H1 (cell line): Measurements from ENCODE around the gene DHX38. TPM values are rescaled to one million over a fixed set of nuclear protein-coding genes. Genes with fewer than 3 reads are reported as not detected.

Source experiments
- CTCF ChIA-PET: fragments of 300-600 bp; sonication (Branson Sonifier 250); formaldehyde crosslinking; loops from one replicate; lab custom pipeline; 2021; ENCODE audit not compliant: partially characterized antibody; lab: Charles Lee
- POLR2A ChIA-PET: fragments of 300-600 bp; sonication (Branson Sonifier 250); formaldehyde crosslinking; loops from one replicate; lab custom pipeline; 2021; ENCODE audit warnings: inconsistent platforms; ENCODE audit not compliant: partially characterized antibody; lab: Charles Lee
- DNase-seq, 2 experiments: peaks; one replicate each; pipeline versions ENCODE4 v3.0.0 to v3.0.0-alpha.2; 2010 to 2022; ENCODE audit warnings: low spot score in 2 of 2, low read depth in 1 of 2, mixed read lengths in 1 of 2
- FAIRE-seq: peaks from 2 replicates; lab custom pipeline; 2011; peaks lifted over from hg19 to GRCh38; lab: Jason Lieb, UNC
- H2AFZ ChIP-seq: 2 replicates; pipeline ENCODE4 v1.8.1; 2012; ENCODE audit warnings: low read length, inconsistent platforms
- H2AK5ac ChIP-seq: 2 replicates; pipeline ENCODE4 v1.6.1; 2013; ENCODE audit warnings: low read depth, low read length
- H2BK120ac ChIP-seq: replicated peaks from 2 replicates; pipeline ENCODE3; 2013; ENCODE audit warnings: low read depth, low read length, inconsistent platforms
- H2BK12ac ChIP-seq: 2 replicates; pipeline ENCODE4 v1.6.1; 2013; ENCODE audit warnings: low read depth, low read length
- H2BK15ac ChIP-seq: 2 replicates; pipeline ENCODE4 v1.6.1; 2013; ENCODE audit warnings: low read length
- H2BK20ac ChIP-seq: 2 replicates; pipeline ENCODE4 v1.6.1; 2013; ENCODE audit warnings: low read length
- H2BK5ac ChIP-seq: 2 replicates; pipeline ENCODE4 v1.6.1; 2013; ENCODE audit warnings: low read depth, low read length
- H3K14ac ChIP-seq: 2 replicates; pipeline ENCODE4 v1.6.1; 2013; ENCODE audit warnings: inconsistent platforms; ENCODE audit not compliant: insufficient read length
- H3K18ac ChIP-seq: 2 replicates; pipeline ENCODE4 v1.6.1; 2013; ENCODE audit warnings: low read length; ENCODE audit errors: extremely low read depth
- H3K23ac ChIP-seq: 2 replicates; pipeline ENCODE4 v1.6.1; 2013; ENCODE audit warnings: inconsistent platforms; ENCODE audit not compliant: insufficient read length
- H3K23me2 ChIP-seq: 2 replicates; pipeline ENCODE4 v1.6.1; 2013; ENCODE audit warnings: low read depth, low read length
- H3K27ac ChIP-seq: 2 replicates; pipeline ENCODE4 v1.6.1; 2011; ENCODE audit warnings: low read depth, low read length, inconsistent platforms
- H3K27me3 ChIP-seq, 4 experiments: replicated peaks in 1 of 4; 1 replicate in 1 of 4; 2 replicates in 3 of 4; pipeline versions ENCODE4 v1.6.1 to v1.8.1; 2011 to 2013; ENCODE audit warnings: low read length in 3 of 4, mild to moderate bottlenecking in 3 of 4, inconsistent platforms in 2 of 4, mixed read lengths in 2 of 4, moderate library complexity in 1 of 4; ENCODE audit not compliant: control insufficient read depth in 3 of 4, insufficient read depth in 3 of 4; ENCODE audit errors: extremely low read depth in 1 of 4
- H3K36me3 ChIP-seq, 4 experiments: 2 replicates each; pipeline versions ENCODE4 v1.6.1 to v1.8.1; 2011 to 2013; ENCODE audit warnings: mild to moderate bottlenecking in 4 of 4, low read length in 3 of 4, moderate library complexity in 2 of 4, control low read depth in 1 of 4, inconsistent platforms in 1 of 4; ENCODE audit not compliant: insufficient read depth in 4 of 4, control insufficient read depth in 2 of 4
- H3K4ac ChIP-seq: replicated peaks from 2 replicates; pipeline ENCODE3; 2013; ENCODE audit warnings: low read length, low read depth, mixed read lengths, inconsistent platforms; ENCODE audit not compliant: insufficient read length
- H3K4me1 ChIP-seq, 4 experiments: replicated peaks in 1 of 4; 1 replicate in 1 of 4; 2 replicates in 3 of 4; pipeline versions ENCODE4 v1.6.1 to v1.8.1; 2011 to 2013; ENCODE audit warnings: low read length in 3 of 4, inconsistent platforms in 2 of 4, mixed read lengths in 1 of 4; ENCODE audit not compliant: insufficient read depth in 4 of 4, control insufficient read depth in 3 of 4
- H3K4me2 ChIP-seq, 2 experiments: 2 replicates each; pipeline versions ENCODE4 v1.6.1 to v1.8.1; 2011 to 2013; ENCODE audit warnings: low read depth in 2 of 2, low read length in 2 of 2, control low read depth in 1 of 2, inconsistent platforms in 1 of 2, mild to moderate bottlenecking in 1 of 2; ENCODE audit not compliant: insufficient read depth in 1 of 2
- H3K4me3 ChIP-seq, 4 experiments: fragments of 200-600, 300-600 bp in 1 of 4; sonication (generic), shearing (Covaris generic), sonication (Bioruptor Twin) in 1 of 4; 2 replicates each; pipeline versions ENCODE4 v1.5.1 to v1.8.1; 2011 to 2016; ENCODE audit warnings: low read length in 4 of 4, low read depth in 3 of 4, control low read depth in 2 of 4, inconsistent platforms in 2 of 4, mild to moderate bottlenecking in 2 of 4, mixed read lengths in 1 of 4, moderate library complexity in 1 of 4; ENCODE audit not compliant: insufficient read depth in 2 of 4; ENCODE audit errors: extremely low read depth in 1 of 4
- H3K56ac ChIP-seq: replicated peaks from 2 replicates; pipeline ENCODE3; 2013; ENCODE audit warnings: low read depth, mild to moderate bottlenecking, mixed read lengths, low read length, inconsistent platforms; ENCODE audit not compliant: insufficient read length
- H3K79me1 ChIP-seq: 2 replicates; pipeline ENCODE4 v1.6.1; 2013; ENCODE audit warnings: low read depth, low read length, control low read depth
- H3K79me2 ChIP-seq, 2 experiments: 2 replicates each; pipeline versions ENCODE4 v1.6.1 to v1.8.1; 2012 to 2013; ENCODE audit warnings: low read length in 2 of 2, mild to moderate bottlenecking in 2 of 2, inconsistent platforms in 1 of 2; ENCODE audit not compliant: insufficient read depth in 2 of 2, control insufficient read depth in 1 of 2
- H3K9ac ChIP-seq, 4 experiments: replicated peaks in 1 of 4; 1 replicate in 1 of 4; 2 replicates in 3 of 4; pipeline versions ENCODE4 v1.6.1 to v1.8.1; 2011 to 2013; ENCODE audit warnings: low read depth in 3 of 4, low read length in 3 of 4, control low read depth in 2 of 4, mild to moderate bottlenecking in 2 of 4, moderate library complexity in 2 of 4, inconsistent platforms in 1 of 4; ENCODE audit errors: extremely low read depth in 1 of 4
- H3K9me3 ChIP-seq, 2 experiments: 2 replicates each; pipeline versions ENCODE4 v1.6.1 to v1.8.1; 2012 to 2013; ENCODE audit warnings: mild to moderate bottlenecking in 2 of 2, moderate library complexity in 2 of 2, control low read depth in 1 of 2, inconsistent platforms in 1 of 2, low read depth in 1 of 2, low read length in 1 of 2, mixed read lengths in 1 of 2; ENCODE audit not compliant: insufficient read depth in 2 of 2
- H4K20me1 ChIP-seq, 2 experiments: replicated peaks in 1 of 2; 2 replicates each; pipeline versions ENCODE3 to v1.8.1; 2011 to 2013; ENCODE audit warnings: inconsistent platforms in 2 of 2, low read length in 2 of 2, mild to moderate bottlenecking in 1 of 2; ENCODE audit not compliant: insufficient read depth in 2 of 2, control insufficient read depth in 1 of 2
- H4K5ac ChIP-seq: 2 replicates; pipeline ENCODE4 v1.6.1; 2013; ENCODE audit warnings: low read length, low read depth, mixed read lengths, inconsistent platforms; ENCODE audit not compliant: insufficient read length
- H4K8ac ChIP-seq: 2 replicates; pipeline ENCODE4 v1.8.0; 2013; ENCODE audit warnings: mild to moderate bottlenecking, moderate library complexity, low read length, inconsistent platforms; ENCODE audit not compliant: insufficient read depth; ENCODE audit errors: extremely low read depth
- H4K91ac ChIP-seq: replicated peaks from 2 replicates; pipeline ENCODE3; 2013; ENCODE audit warnings: low read length, mixed read lengths, inconsistent platforms; ENCODE audit not compliant: insufficient read length
- CBX8 ChIP-seq: fragments of 300-800, 300-1000 bp; sonication (generic); IDR thresholded peaks from 2 replicates; pipeline ENCODE4 v1.7.1; 2016; ENCODE audit warnings: low read depth, low read length, borderline replicate concordance
- JUND ChIP-seq: IDR thresholded peaks from 2 replicates; pipeline ENCODE4 v1.6.1; 2011; ENCODE audit warnings: mild to moderate bottlenecking, improper control_type of control experiment, low read length
- KDM5A ChIP-seq: fragments of 200-600 bp; IDR thresholded peaks from 2 replicates; pipeline ENCODE4 v1.7.1; 2012; ENCODE audit warnings: mild to moderate bottlenecking, low read length, inconsistent platforms, mixed read lengths
- NRF1 ChIP-seq: IDR thresholded peaks from 2 replicates; pipeline ENCODE4 v1.6.1; 2011; ENCODE audit warnings: mild to moderate bottlenecking, low read depth, low read length, improper control_type of control experiment
- POLR2AphosphoS5 ChIP-seq: IDR thresholded peaks from 2 replicates; pipeline ENCODE4 v1.6.1; 2011; ENCODE audit warnings: low read depth, low read length
- SP2 ChIP-seq: IDR thresholded peaks from 2 replicates; pipeline ENCODE4 v1.6.1; 2012; ENCODE audit warnings: mild to moderate bottlenecking, low read length, inconsistent platforms
- SUZ12 ChIP-seq: fragments of 200-600 bp; sonication (generic); IDR thresholded peaks from 2 replicates; pipeline ENCODE4 v1.6.1; 2012; ENCODE audit warnings: mild to moderate bottlenecking, inconsistent platforms, low read length, moderate library complexity, mixed read lengths
- ZNF274 ChIP-seq: IDR thresholded peaks from 2 replicates; pipeline ENCODE4 v1.7.0; 2012; ENCODE audit warnings: low read length, borderline replicate concordance; ENCODE audit errors: extremely low read depth
- WGBS, 2 experiments: shearing (Covaris generic) in 1 of 2; methylation state at CpG; one replicate each; pipeline versions ENCODE4 v1.1.6 to v1.1.7; 2013 to 2015; ENCODE audit warnings: low lambda C conversion rate in 2 of 2, mixed read lengths in 2 of 2, inconsistent platforms in 1 of 2, low coverage in 1 of 2, missing lambda C conversion rate in 1 of 2; ENCODE audit not compliant: insufficient replicate concordance in 2 of 2, insufficient coverage in 1 of 2, insufficient read length in 1 of 2; ENCODE audit errors: extremely low coverage in 1 of 2, missing lambda C conversion rate in 1 of 2; 5-methylcytosine and 5-hydroxymethylcytosine counted together
- polyA plus RNA-seq, 7 experiments: library from polyadenylated mRNA; depleted of rRNA in 3 of 7; stranded (reverse) in 5 of 7; unstranded in 2 of 7; fragments of >200 nt in 5 of 7; fragments of 200-250 nt in 2 of 7; gene quantifications; 1 replicate in 5 of 7; 2 replicates in 1 of 7; 4 replicates in 1 of 7; pipeline versions ENCODE4 v1.2.1 to v1.2.3, GENCODE V29; 2011 to 2013; ENCODE audit warnings: missing spikeins in 2 of 7, mixed read lengths in 2 of 7
- total RNA-seq: library from RNA; stranded (reverse); fragmentation: NEBNext Ultra II Directional; extraction: Animal tissue kit (Norgen Biotek cat#: 25700); gene quantifications from 2 replicates; pipeline ENCODE4 v1.2.1, GENCODE V29; 2021

DHX38 gene
- total and polyA plus RNA-seq, 2 of the 8 experiments (the other 6 are each of a cell fraction or from before 2014, with no cell fraction given) = 27.3 to 53.5 TPM

GRCh38 chr16:72110662-72111615, 17.3 kb downstream of the DHX38 start:
- Histone ChIP-seq H2AK5ac (no peak overlapping the region), H3K23ac (no peak overlapping the region), H3K36me3 (peaks cover 21 to 54% (median 45%) of the 10 kb centered on the region in 4 experiments), H3K18ac (no peak overlapping the region), H3K4me1 (no peaks in the 10 kb centered on the region), H3K79me2 (no peaks in the 10 kb centered on the region), H2BK15ac (no peak overlapping the region), H3K4me3 (no peak overlapping the region), H4K8ac (no peak overlapping the region), H3K9me3 (no peaks in the 10 kb centered on the region), H3K9ac (no peak overlapping the region), H3K4me2 (no peak overlapping the region), H2AFZ (no peak overlapping the region), H3K56ac (no peak overlapping the region), H2BK12ac (no peak overlapping the region), H2BK120ac (no peak overlapping the region), H3K79me1 (no peaks in the 10 kb centered on the region), H3K27ac (no peak overlapping the region), H2BK20ac (no peak overlapping the region), H4K20me1 (no peaks in the 10 kb centered on the region), H3K14ac (no peak overlapping the region), H3K4ac (no peak overlapping the region), H4K91ac (no peak overlapping the region), H3K23me2 (no peaks in the 10 kb centered on the region), H2BK5ac (no peak overlapping the region; the same call in 1 of the 2 replicates)
- no peak for FAIRE-seq
- DNase-seq = no peak
- POLR2A ChIA-PET = interaction anchor here (1.3 to 2.7 kb wide), 2 partner anchors 12 to 17 kb away, joined by 4 to 8 read pairs; partner anchors contain the start of genes DHX38 and TXNL4B
- CTCF ChIA-PET = interaction anchor here (0.6 to 2.3 kb wide), 6 partner anchors 10 to 81 kb away, joined by 4 to 8 read pairs (median 6); no protein-coding TSS in a partner anchor
- TF ChIP-seq POLR2AphosphoS5 (no peak), CBX8 (no peak), JUND (no peak), NRF1 (no peak), ZNF274 (no peak), KDM5A (no peak), SUZ12 (no peak), SP2 (no peak)
- TF ChIP-seq, all 59 proteins: peak for 0
- no peaks in the 10 kb centered on the region for H3K27me3 ChIP-seq
- 90% methylated on average over 23 of the region's 23 CpGs; no CpG with 5 or more reads in 1 of the 2 experiments for WGBS, 2 experiments
- H4K5ac ChIP-seq = no peak overlapping the region
